ENCODE results near the gene CTBP2.

GRCh38 chr10:125004571-125005311 lies 155.6 kb downstream of the CTBP2 start:
- no peak for TF ChIP-seq NR1H2 (CRISPR knock-in tag; IDR thresholded peaks at IDR 0.05)
- TF ChIP-seq CTCF (IDR thresholded peaks at IDR 0.05): no peak
- TF ChIP-seq NFE2L1 (CRISPR knock-in tag; IDR thresholded peaks at IDR 0.05): no peak
- TF ChIP-seq STAT6 (CRISPR knock-in tag; conservative IDR thresholded peaks at IDR 0.05; ENCODE audit: low read depth): no peak
- TF ChIP-seq SP1 (CRISPR knock-in tag; conservative IDR thresholded peaks at IDR 0.05): no peak
- TF ChIP-seq ZNF121 (CRISPR knock-in tag; IDR thresholded peaks at IDR 0.05): no peak
- TF ChIP-seq GABPB1 (CRISPR knock-in tag; IDR thresholded peaks at IDR 0.05): no peak

All from WTC11 (cell line).